Measurements from ENCODE around the gene CYTL1. TPM values are rescaled to one million over a fixed set of nuclear protein-coding genes. Genes with fewer than 3 reads are reported as not detected.

The CYTL1 gene
- total RNA-seq, 1 donor from 2014 or later: 11.5 TPM

- Histone ChIP-seq H3K9me3 (no peaks in the 10 kb centered on the region), H3K4me1 (no peaks in the 10 kb centered on the region), H3K27ac (no peak overlapping the region), H3K4me3 (no peak overlapping the region), H3K27me3 (no peaks in the 10 kb centered on the region), H3K36me3 (no peaks in the 10 kb centered on the region)
- intact Hi-C loops (cut with DNase I): no loop called here
- TF ChIP-seq CTCF (IDR thresholded peaks at IDR 0.05): no peak
- ATAC-seq (no peak), DNase-seq (no peak)
These were observed 39.3 kb downstream of the CYTL1 start for GRCh38 chr4:4979971-4980370.

GRCh38 chr4:4974727-4975126 is 44.5 kb downstream of the CYTL1 start:
- Histone ChIP-seq H3K27ac (no peak overlapping the region), H3K27me3 (no peaks in the 10 kb centered on the region), H3K36me3 (no peaks in the 10 kb centered on the region), H3K4me1 (no peaks in the 10 kb centered on the region), H3K9me3 (no peaks in the 10 kb centered on the region), H3K4me3 (no peak overlapping the region)
- intact Hi-C loops (cut with DNase I): no loop called here
- no peak for TF ChIP-seq CTCF (IDR thresholded peaks at IDR 0.05)
- no peak for ATAC-seq
- no peak for DNase-seq

GRCh38 chr4:4971796-4972195 is 47.5 kb downstream of the CYTL1 start:
- no peaks in the 10 kb centered on the region for H3K36me3 ChIP-seq
- no peak overlapping the region for H3K4me3 ChIP-seq
- no peak for DNase-seq
- H3K27ac ChIP-seq: no peak overlapping the region
- intact Hi-C loops (cut with DNase I): no loop called here
- no peaks in the 10 kb centered on the region for H3K27me3 ChIP-seq
- ATAC-seq: no peak
- H3K4me1 ChIP-seq: no peaks in the 10 kb centered on the region
- TF ChIP-seq CTCF (IDR thresholded peaks at IDR 0.05): no peak
- H3K9me3 ChIP-seq: no peaks in the 10 kb centered on the region

DNA sequence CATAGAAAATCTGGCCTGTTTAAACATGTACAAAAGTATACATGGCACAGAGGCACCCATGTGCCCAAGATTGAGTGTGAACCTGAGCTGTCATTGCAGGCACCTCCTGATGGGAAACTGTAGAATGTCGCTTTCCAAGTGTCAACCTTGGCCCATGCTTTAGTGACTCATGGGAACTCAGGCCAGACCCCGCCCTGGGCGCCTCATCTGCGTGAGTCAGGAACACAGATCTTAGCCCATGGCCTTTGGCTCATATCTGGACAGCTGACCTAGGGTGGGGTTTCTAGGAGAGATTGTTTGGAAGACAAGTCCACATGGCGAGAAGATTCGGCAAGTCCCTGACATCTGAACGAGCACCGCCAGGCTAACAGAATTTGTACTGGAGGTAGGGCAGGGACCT is 50.0 kb downstream of the CYTL1 start:
- Histone ChIP-seq H3K27ac (no peak overlapping the region), H3K36me3 (no peaks in the 10 kb centered on the region), H3K9me3 (no peaks in the 10 kb centered on the region), H3K4me3 (no peak overlapping the region), H3K27me3 (no peaks in the 10 kb centered on the region), H3K4me1 (no peaks in the 10 kb centered on the region)
- no peak for DNase-seq
- ATAC-seq: no peak
- no peak for TF ChIP-seq CTCF (IDR thresholded peaks at IDR 0.05)
- intact Hi-C loops (cut with DNase I): no loop called here

- peaks cover 4% of the 10 kb centered on the region for H3K9me3 ChIP-seq
- H3K27me3 ChIP-seq: no peaks in the 10 kb centered on the region
- TF ChIP-seq CTCF (IDR thresholded peaks at IDR 0.05): no peak
- ATAC-seq (no peak), DNase-seq (no peak)
- no peak overlapping the region for H3K4me3 ChIP-seq
- no peaks in the 10 kb centered on the region for H3K4me1 ChIP-seq
- H3K27ac ChIP-seq: no peak overlapping the region
- intact Hi-C loops (cut with DNase I): no loop called here
- H3K36me3 ChIP-seq: no peaks in the 10 kb centered on the region
These were observed 51.0 kb downstream of the CYTL1 start for GRCh38 chr4:4968161-4968725.

Other genes with a start within 250 kb of the CYTL1 start
- 2.5 TPM for gene MSX1, start 159.8 kb downstream of the CYTL1 start, total RNA-seq
- 2.8 TPM for gene STK32B, start 32.0 kb upstream of the CYTL1 start, total RNA-seq

Data from upper lobe of right lung (tissue), 1 donor.